Gastroesophageal sphincter (tissue), 3 donors: Measurements from ENCODE around the gene GOLGA6L10.
"Not testable (repeated sequence)": the region's sequence is repeated elsewhere in the genome, so short reads cannot be mapped to it uniquely, and the experiment has no call there.

Experiments used
- POLR2A ChIP-seq, 2 donors: fragments of 450-650 bp; IDR thresholded peaks; one replicate each; pipeline ENCODE4 v1.6.1; 2017; ENCODE audit warnings: antibody characterized with exemption in 2 of 2, mild to moderate bottlenecking in 2 of 2, moderate library complexity in 1 of 2
- POLR2AphosphoS5 ChIP-seq: sonication (generic); formaldehyde crosslinking; IDR thresholded peaks from one replicate; pipeline ENCODE4 v1.6.1; 2017; ENCODE audit warnings: antibody characterized with exemption
- TF ChIP-seq, protein P1 (sequence below), 4 experiments: fragments of 200-600 bp in 2 of 4; fragments of 450-650 bp in 2 of 4; sonication (generic) in 1 of 4; IDR thresholded peaks; one replicate each; pipeline ENCODE4 v1.5.1; 2017 to 2019; ENCODE audit warnings: antibody characterized with exemption in 4 of 4, mild to moderate bottlenecking in 2 of 4, moderate library complexity in 2 of 4

DNA sequence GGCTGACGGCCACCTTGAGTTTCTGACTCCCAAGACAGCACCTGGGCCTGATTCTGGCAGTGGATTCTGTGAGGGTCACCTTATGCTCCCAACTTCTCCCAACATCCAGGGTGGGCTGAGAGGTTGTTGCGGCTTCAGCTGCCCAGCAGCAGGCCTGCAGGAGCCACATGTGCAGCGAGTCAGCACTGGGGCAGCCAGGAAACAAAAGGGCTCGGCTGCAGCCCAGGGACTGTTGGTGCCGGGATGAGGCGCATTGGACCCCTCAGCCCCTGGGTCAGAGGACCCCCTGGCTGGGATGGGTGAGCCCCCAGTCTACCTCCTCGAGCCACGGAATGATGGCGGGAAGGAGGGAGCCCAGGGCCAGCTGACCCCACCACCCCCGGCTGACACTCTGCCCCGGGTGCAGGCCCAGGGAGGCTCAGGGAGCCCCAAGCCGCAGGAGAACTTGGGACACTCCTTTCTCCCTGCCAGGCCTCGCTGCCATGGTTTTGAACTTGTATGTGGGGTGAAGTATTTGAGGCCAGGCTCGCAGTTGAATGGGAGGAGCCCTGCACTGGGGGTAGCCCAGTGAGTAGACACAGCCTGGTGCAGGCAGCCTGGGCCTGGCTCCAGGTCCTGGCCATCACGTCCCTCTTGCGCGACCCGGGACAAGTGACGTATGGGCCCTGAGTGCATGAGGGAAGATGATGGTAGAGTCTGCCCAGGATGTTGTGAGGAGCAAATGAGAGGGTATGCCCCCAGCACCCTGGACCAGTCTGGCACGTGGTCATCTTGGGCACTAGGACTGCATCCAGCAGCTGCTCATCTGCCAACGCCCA lies 35.1 kb downstream of the GOLGA6L10 start:
- not testable (repeated sequence) for TF ChIP-seq POLR2AphosphoS5; POLR2A (IDR thresholded peaks at IDR 0.05)
- TF ChIP-seq, protein P1, sequence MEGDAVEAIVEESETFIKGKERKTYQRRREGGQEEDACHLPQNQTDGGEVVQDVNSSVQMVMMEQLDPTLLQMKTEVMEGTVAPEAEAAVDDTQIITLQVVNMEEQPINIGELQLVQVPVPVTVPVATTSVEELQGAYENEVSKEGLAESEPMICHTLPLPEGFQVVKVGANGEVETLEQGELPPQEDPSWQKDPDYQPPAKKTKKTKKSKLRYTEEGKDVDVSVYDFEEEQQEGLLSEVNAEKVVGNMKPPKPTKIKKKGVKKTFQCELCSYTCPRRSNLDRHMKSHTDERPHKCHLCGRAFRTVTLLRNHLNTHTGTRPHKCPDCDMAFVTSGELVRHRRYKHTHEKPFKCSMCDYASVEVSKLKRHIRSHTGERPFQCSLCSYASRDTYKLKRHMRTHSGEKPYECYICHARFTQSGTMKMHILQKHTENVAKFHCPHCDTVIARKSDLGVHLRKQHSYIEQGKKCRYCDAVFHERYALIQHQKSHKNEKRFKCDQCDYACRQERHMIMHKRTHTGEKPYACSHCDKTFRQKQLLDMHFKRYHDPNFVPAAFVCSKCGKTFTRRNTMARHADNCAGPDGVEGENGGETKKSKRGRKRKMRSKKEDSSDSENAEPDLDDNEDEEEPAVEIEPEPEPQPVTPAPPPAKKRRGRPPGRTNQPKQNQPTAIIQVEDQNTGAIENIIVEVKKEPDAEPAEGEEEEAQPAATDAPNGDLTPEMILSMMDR (IDR thresholded peaks at IDR 0.05): not testable (repeated sequence)
